OCI-M1 (cell line): ENCODE results near the gene CD7.

ENCODE experiments used
- DNase-seq: peaks from one replicate; lab custom pipeline; 2025; lab: John Stamatoyannopoulos, UW

The CD7 gene

GRCh38 chr17:82346342-82347300, 29.2 kb upstream of the CD7 start:
- DNase-seq: no peak

- DNase-seq: peak; percentile 70
These were observed 28.0 kb upstream of the CD7 start for GRCh38 chr17:82345151-82345976.

GRCh38 chr17:82344175-82344907, 26.9 kb upstream of the CD7 start:
- no peak for DNase-seq

DNA sequence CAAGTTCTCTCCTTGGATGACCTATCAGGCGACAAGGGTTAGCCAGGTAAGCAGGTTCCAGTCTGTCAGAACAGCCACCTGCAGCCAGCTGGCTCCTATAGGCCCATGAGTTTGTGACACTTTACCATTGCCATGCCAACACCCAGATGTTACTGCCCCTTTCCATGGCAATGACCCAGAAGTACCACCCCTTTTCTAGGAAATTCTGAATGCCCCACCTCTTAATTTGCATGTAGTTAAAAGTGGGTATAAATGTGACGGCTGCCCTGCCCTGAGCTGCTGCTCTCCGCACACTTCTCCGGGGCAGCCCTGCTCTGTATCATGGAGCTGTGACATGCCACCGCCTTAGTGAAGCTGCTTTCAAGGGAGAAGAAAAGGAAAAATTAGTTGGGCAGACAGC, 26.2 kb upstream of the CD7 start:
- DNase-seq: peak; percentile 28

DNA sequence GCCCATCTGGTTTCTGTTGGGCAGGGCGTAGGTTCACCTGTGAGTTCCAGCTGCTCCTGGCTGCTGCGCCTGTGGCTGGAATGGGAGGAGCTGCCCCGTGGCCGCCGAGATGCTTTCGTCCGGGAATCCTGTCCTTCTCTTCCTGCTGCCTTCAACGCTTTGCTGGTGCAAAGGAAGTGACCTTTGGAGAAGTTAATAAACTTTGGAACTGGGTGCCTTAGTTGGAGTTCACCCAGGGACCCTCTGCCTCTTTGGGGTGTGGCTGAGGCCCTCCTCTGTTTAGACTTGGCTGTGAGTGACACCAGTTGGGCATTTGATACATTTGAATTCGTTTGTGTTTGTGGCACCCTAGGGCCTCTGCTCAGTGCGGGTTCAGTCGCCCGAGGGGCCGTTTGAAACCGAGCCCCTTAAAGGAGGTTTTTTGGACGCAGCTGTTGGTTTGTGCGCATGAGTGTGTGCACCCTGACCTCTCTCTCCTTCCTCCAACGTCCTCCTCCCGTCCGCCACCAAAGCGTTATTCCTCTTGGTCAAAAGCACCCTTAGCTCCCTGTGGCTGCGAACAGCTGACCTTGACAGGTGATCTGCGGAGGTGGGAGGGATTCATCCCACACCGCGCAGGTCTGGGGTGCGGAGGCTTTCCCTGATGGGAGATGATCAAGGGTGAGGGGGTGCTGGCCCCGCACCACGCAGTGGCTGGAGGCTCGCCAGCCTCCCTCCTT, 25.1 kb upstream of the CD7 start:
- DNase-seq: no peak

DNA sequence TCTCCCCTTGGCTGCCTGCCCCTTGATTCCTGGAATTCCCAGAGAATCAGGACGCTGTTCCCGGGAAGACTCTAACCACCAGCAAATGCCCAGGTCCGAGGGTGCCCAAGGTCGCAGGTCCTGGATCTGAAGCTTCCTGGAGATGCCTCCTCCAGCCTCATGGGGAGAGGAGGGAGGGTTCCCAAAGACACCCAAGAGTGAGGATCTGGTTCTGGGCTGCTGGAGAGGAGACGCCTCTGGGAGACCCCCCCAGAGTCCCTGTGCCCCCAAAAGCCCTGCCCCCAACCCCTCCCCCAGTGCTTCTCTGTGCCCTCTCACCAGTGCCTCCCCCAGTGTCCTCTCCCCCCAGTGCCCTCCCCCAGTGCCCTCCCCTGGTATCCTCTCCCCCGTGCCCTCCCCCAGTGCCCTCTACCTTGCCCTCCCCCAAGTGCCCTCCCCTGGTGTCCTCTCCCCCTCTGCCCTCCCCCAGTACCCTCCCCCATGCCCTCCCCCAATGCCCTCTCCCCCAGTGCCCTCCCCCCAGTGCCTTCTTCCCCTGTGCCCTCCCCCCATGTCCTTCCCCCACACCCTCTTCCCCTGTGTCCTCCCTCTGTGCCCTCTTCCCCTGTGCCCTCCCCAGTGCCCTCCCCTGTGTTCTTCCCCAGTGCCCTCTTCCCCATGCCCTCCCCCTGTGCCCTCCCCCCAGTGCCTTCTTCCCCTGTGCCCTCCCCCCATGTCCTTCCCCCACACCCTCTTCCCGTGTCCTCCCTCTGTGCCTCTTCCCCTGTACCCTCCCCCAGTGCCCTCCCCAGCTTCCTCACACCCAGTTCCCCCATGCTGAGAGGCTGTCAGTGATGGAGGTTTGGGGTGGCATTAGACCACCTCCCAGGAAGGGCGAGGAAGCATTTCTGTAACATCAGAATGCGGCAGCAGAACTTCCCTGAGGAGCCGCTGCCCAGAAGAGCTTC, 22.5 kb upstream of the CD7 start:
- no peak for DNase-seq

- DNase-seq: peak; percentile 91
These were observed 21.6 kb upstream of the CD7 start for GRCh38 chr17:82338858-82339633.

GRCh38 chr17:82334622-82335394, 17.4 kb upstream of the CD7 start:
- DNase-seq: peak; percentile 84

DNA sequence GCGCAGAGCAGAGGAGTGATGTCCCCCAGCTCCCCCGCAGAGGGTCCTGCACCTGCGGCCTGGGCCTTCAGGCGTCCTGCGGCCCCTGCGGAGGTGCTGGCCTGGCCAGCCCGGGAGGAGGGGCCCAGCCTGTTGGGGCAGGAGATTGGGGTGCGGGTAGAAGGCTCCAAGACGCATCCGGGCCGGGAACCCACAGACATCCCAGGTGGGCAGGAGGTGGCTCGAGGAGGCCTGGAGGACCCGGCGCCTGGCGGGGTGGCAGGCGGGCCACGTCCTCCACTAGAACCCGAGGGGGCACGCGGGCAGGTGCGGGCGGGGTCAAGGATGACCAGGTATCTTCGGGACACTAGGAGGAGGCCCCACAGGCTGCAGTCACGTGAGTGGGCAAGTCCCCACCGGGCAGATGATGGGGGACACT, 16.8 kb upstream of the CD7 start:
- DNase-seq: no peak

GRCh38 chr17:82333279-82334171, 16.1 kb upstream of the CD7 start, which contains the start of gene SECTM1:
TSS of gene SECTM1 (minus strand) at chr17:82333766. CDS start at chr17:82327240, 6,526 bp downstream.
- DNase-seq: no peak

DNA sequence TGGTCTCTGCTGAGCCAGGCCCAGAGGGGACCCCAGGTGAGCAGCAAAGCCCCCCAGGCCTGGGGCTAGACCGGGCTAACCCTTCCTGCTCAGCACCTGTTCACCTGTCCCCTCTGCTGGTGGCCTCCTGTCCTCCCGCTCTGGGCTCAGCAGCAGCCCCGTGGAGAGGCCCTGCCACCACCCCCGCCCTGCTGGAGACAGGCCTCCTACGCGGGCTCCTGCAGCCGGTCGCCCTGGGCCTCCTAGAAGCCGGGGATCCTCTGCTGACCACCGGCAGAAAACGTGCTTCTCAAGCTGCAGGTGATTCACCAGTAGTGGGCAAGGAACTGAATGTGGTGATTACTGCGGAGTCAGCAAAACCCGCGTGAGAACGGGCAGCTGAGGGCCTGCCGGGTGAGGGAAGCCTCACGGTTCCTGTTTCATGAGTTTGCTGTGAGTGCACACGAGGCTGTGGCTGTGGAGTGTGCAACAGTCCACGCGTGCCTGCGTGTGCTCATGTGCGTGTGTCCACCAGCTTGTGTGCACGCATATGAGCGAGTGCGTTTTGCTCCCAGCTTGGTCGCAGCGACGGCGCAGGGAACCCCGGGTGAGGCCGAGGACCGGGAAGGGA, 15.4 kb upstream of the CD7 start:
- DNase-seq: no peak

DNA sequence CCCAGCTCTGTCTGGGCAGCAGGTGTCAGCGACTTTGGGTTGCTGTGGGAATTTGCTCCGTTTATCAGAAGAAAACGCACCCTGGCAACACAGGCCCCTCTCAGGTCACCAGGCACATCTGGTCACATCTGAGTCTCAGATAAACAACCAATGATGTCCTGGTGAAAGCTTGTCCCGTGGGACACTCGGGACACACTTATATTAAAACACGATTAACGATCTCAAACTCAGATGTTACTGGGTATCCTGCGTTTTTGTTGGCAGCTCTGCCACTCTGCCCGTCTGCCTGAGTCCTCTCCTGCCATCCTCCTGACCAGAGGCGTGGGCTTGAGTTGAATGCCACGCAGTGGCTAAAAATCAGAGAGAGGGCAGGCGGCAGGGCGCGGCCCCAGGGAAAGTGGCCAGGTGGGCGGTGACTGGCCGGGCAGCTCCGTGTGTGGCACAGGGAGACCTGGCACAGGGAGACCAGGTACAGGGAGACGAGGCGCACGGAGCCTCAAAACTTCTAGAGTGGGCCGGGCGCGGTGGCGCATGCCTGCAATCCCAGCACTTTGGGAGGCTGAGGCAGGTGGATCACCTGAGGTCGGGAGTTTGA, 14.0 kb upstream of the CD7 start:
- no peak for DNase-seq

GRCh38 chr17:82330322-82331239, 13.2 kb upstream of the CD7 start:
- peak; percentile 43 for DNase-seq

GRCh38 chr17:82329683-82330321, 12.4 kb upstream of the CD7 start:
- no peak for DNase-seq

GRCh38 chr17:82328994-82329507, 11.6 kb upstream of the CD7 start:
- DNase-seq: no peak
